SK-N-SH treated with all-trans-retinoic acid at 6 μM for 48 hours (cell line): Measurements from ENCODE around the gene FOXB1.

Source experiments
- ATAC-seq: fragments of 200-7000 bp; cut with Tn5 transposase; 3 replicates; pipeline ENCODE4 v1.9.1; 2020; ENCODE audit warnings: mild to moderate bottlenecking, moderate library complexity
- ARNTL ChIP-seq: fragments of 450-650 bp; formaldehyde crosslinking; IDR thresholded peaks from 2 replicates; pipeline ENCODE4 v1.5.0; 2020; ENCODE audit warnings: low read depth, mild to moderate bottlenecking, moderate library complexity, borderline replicate concordance
- BACH2 ChIP-seq: fragments of 250-450 bp; sonication (Bioruptor Pico); IDR thresholded peaks from 2 replicates; pipeline ENCODE4 v1.9.0; 2021; ENCODE audit warnings: mild to moderate bottlenecking, borderline replicate concordance
- CSDC2 ChIP-seq: fragments of 250-450 bp; sonication (Bioruptor Pico); IDR thresholded peaks from 2 replicates; pipeline ENCODE4 v1.5.0; 2020; ENCODE audit warnings: mild to moderate bottlenecking, moderate library complexity
- ESRRG ChIP-seq: fragments of 250-450 bp; sonication (Bioruptor Pico); IDR thresholded peaks from 2 replicates; pipeline ENCODE4 v1.6.1; 2021; ENCODE audit warnings: mild to moderate bottlenecking
- ISL1 ChIP-seq: fragments of 250-450 bp; sonication (Bioruptor Pico); IDR thresholded peaks from 2 replicates; pipeline ENCODE4 v2.1.2; 2022; ENCODE audit warnings: mild to moderate bottlenecking, moderate library complexity
- OSR1 ChIP-seq: fragments of 250-450 bp; sonication (Bioruptor Pico); IDR thresholded peaks from 2 replicates; pipeline ENCODE4 v1.8.0; 2022; ENCODE audit warnings: moderate library complexity, mild to moderate bottlenecking, inconsistent platforms
- PPARA ChIP-seq: fragments of 250-450 bp; sonication (Bioruptor Pico); IDR thresholded peaks from 2 replicates; pipeline ENCODE4 v1.5.0; 2020; ENCODE audit warnings: mild to moderate bottlenecking, borderline replicate concordance
- RARB ChIP-seq: fragments of 250-450 bp; sonication (Bioruptor Pico); IDR thresholded peaks from 2 replicates; pipeline ENCODE4 v1.8.0; 2021; ENCODE audit warnings: mild to moderate bottlenecking, moderate library complexity
- SNAI2 ChIP-seq: fragments of 250-450 bp; sonication (Bioruptor Pico); IDR thresholded peaks from 2 replicates; pipeline ENCODE4 v1.5.0; 2020; ENCODE audit warnings: mild to moderate bottlenecking, moderate library complexity
- TCF4 ChIP-seq: fragments of 250-450 bp; sonication (Bioruptor Pico); IDR thresholded peaks from 2 replicates; pipeline ENCODE4 v1.8.0; 2021; ENCODE audit warnings: mild to moderate bottlenecking, moderate library complexity, borderline replicate concordance
- TOX ChIP-seq: fragments of 250-450 bp; sonication (Bioruptor Pico); IDR thresholded peaks from 2 replicates; pipeline ENCODE4 v1.8.0; 2021; ENCODE audit warnings: mild to moderate bottlenecking, moderate library complexity, borderline replicate concordance
- ZC3H10 ChIP-seq: fragments of 250-450 bp; sonication (Bioruptor Pico); IDR thresholded peaks from 2 replicates; pipeline ENCODE4 v1.5.1; 2021; ENCODE audit warnings: mild to moderate bottlenecking, moderate library complexity
- ZFP3 ChIP-seq: fragments of 250-450 bp; sonication (Bioruptor Pico); IDR thresholded peaks from 2 replicates; pipeline ENCODE4 v1.5.0; 2020; ENCODE audit warnings: mild to moderate bottlenecking, moderate library complexity
- ZNF70 ChIP-seq: fragments of 450-650 bp; formaldehyde crosslinking; IDR thresholded peaks from 2 replicates; pipeline ENCODE4 v1.5.0; 2020; ENCODE audit warnings: mild to moderate bottlenecking, moderate library complexity
- TF ChIP-seq, protein P1 (sequence below): fragments of 250-450 bp; sonication (Bioruptor Pico); IDR thresholded peaks from 2 replicates; pipeline ENCODE4 v1.5.1; 2021; ENCODE audit warnings: mild to moderate bottlenecking, moderate library complexity
- TF ChIP-seq, protein P2 (sequence below): fragments of 250-450 bp; sonication (Bioruptor Pico); IDR thresholded peaks from 2 replicates; pipeline ENCODE4 v1.5.1; 2020; ENCODE audit warnings: low read depth, mild to moderate bottlenecking, moderate library complexity
- TF ChIP-seq, protein P3 (sequence below): fragments of 250-450 bp; sonication (Bioruptor Pico); IDR thresholded peaks from 2 replicates; pipeline ENCODE4 v1.8.0; 2020; ENCODE audit warnings: mild to moderate bottlenecking, moderate library complexity, borderline replicate concordance
- TF ChIP-seq, protein P4 (sequence below): fragments of 250-450 bp; sonication (Bioruptor Pico); IDR thresholded peaks from 2 replicates; pipeline ENCODE4 v1.5.0; 2020; ENCODE audit warnings: mild to moderate bottlenecking, moderate library complexity

FOXB1 gene

DNA sequence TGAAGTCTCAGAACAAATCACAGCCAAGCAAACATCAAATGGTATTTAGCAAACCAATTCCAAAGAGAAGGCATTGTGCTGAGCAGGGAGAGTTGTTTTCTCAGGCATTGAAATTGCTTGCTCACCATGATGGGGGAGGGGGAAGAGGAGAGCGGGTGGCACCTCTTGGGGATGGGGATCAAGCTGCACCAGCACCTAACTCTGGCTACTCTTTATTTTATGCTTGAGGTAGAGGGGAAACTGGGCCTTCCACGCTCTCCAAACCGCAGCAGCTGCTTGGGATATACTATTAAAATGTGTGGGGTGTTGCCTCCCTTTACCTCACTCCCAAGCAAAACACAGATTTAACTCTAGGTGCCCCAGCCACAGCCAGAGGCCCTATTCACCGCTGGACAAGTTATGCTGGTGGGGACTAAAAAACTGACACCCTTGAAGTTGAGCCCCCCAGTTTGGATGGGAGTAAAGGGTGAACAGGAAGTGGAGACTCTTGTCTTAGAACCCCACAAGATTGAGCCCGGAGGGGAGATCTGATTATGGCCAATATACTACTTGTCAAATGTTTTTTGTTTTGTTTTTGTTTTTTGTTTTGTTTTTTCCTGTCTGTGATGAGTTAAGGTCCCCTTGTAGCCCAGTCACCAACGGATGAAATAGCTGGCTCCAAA is 5.0 kb upstream of the FOXB1 start:
- ATAC-seq = no peak
- TF ChIP-seq, protein P1, sequence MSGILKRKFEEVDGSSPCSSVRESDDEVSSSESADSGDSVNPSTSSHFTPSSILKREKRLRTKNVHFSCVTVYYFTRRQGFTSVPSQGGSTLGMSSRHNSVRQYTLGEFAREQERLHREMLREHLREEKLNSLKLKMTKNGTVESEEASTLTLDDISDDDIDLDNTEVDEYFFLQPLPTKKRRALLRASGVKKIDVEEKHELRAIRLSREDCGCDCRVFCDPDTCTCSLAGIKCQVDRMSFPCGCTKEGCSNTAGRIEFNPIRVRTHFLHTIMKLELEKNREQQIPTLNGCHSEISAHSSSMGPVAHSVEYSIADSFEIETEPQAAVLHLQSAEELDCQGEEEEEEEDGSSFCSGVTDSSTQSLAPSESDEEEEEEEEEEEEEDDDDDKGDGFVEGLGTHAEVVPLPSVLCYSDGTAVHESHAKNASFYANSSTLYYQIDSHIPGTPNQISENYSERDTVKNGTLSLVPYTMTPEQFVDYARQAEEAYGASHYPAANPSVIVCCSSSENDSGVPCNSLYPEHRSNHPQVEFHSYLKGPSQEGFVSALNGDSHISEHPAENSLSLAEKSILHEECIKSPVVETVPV (CRISPR knock-in tag) = no peak
- TF ChIP-seq ARNTL (CRISPR knock-in tag) = no peak
- no peak for TF ChIP-seq RARB (CRISPR knock-in tag)
- no peak for TF ChIP-seq ESRRG
- no peak for TF ChIP-seq SNAI2 (CRISPR knock-in tag)
- no peak for TF ChIP-seq TCF4 (CRISPR knock-in tag)
- TF ChIP-seq OSR1 (CRISPR knock-in tag) = no peak
- TF ChIP-seq ZFP3 (CRISPR knock-in tag) = no peak
- no peak for TF ChIP-seq TOX (CRISPR knock-in tag)
- TF ChIP-seq, protein P2, sequence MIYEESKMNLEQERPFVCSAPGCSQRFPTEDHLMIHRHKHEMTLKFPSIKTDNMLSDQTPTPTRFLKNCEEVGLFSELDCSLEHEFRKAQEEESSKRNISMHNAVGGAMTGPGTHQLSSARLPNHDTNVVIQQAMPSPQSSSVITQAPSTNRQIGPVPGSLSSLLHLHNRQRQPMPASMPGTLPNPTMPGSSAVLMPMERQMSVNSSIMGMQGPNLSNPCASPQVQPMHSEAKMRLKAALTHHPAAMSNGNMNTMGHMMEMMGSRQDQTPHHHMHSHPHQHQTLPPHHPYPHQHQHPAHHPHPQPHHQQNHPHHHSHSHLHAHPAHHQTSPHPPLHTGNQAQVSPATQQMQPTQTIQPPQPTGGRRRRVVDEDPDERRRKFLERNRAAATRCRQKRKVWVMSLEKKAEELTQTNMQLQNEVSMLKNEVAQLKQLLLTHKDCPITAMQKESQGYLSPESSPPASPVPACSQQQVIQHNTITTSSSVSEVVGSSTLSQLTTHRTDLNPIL = no peak
- TF ChIP-seq ZNF70 (CRISPR knock-in tag) = no peak
- TF ChIP-seq, protein P3, sequence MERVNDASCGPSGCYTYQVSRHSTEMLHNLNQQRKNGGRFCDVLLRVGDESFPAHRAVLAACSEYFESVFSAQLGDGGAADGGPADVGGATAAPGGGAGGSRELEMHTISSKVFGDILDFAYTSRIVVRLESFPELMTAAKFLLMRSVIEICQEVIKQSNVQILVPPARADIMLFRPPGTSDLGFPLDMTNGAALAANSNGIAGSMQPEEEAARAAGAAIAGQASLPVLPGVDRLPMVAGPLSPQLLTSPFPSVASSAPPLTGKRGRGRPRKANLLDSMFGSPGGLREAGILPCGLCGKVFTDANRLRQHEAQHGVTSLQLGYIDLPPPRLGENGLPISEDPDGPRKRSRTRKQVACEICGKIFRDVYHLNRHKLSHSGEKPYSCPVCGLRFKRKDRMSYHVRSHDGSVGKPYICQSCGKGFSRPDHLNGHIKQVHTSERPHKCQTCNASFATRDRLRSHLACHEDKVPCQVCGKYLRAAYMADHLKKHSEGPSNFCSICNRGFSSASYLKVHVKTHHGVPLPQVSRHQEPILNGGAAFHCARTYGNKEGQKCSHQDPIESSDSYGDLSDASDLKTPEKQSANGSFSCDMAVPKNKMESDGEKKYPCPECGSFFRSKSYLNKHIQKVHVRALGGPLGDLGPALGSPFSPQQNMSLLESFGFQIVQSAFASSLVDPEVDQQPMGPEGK = no peak
- TF ChIP-seq CSDC2 = no peak
- TF ChIP-seq PPARA = no peak
- TF ChIP-seq ZC3H10 = no peak
- TF ChIP-seq, protein P4, sequence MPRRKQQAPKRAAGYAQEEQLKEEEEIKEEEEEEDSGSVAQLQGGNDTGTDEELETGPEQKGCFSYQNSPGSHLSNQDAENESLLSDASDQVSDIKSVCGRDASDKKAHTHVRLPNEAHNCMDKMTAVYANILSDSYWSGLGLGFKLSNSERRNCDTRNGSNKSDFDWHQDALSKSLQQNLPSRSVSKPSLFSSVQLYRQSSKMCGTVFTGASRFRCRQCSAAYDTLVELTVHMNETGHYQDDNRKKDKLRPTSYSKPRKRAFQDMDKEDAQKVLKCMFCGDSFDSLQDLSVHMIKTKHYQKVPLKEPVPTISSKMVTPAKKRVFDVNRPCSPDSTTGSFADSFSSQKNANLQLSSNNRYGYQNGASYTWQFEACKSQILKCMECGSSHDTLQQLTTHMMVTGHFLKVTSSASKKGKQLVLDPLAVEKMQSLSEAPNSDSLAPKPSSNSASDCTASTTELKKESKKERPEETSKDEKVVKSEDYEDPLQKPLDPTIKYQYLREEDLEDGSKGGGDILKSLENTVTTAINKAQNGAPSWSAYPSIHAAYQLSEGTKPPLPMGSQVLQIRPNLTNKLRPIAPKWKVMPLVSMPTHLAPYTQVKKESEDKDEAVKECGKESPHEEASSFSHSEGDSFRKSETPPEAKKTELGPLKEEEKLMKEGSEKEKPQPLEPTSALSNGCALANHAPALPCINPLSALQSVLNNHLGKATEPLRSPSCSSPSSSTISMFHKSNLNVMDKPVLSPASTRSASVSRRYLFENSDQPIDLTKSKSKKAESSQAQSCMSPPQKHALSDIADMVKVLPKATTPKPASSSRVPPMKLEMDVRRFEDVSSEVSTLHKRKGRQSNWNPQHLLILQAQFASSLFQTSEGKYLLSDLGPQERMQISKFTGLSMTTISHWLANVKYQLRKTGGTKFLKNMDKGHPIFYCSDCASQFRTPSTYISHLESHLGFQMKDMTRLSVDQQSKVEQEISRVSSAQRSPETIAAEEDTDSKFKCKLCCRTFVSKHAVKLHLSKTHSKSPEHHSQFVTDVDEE (CRISPR knock-in tag) = no peak
- TF ChIP-seq, all 23 proteins: peak for 0

DNA sequence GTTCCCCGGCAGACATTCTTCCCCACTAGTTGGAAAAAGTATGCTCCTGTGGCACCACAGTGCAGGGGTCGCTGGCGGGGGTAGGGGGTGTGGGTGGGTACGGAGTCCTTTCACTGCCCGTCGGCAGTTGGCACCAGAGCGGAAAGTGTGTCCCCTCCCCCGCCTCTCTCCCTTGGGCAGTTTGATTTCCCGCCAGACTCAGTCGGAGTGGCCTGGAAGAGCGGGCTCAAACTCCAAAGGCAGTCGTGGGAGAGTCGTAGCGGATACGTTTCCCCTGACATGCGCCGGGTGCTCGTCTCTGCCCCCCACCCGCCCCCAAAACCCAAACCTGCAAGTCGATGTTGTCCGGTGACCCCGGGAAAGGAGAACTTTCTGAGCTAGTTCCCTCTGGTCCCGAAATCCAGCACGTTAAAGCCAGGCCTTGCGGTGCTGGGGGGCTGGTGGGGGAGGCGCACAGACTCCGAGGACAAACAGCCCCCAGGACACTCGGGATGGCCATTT is 4.4 kb upstream of the FOXB1 start:
- ATAC-seq = no peak
- TF ChIP-seq, protein P2 = no peak
- TF ChIP-seq CSDC2 (no peak), ISL1 (CRISPR knock-in tag) (no peak), TOX (CRISPR knock-in tag) (no peak), OSR1 (CRISPR knock-in tag) (no peak), TCF4 (CRISPR knock-in tag) (no peak), BACH2 (CRISPR knock-in tag) (no peak), ZNF70 (CRISPR knock-in tag) (no peak)
- TF ChIP-seq, protein P1 (CRISPR knock-in tag) = no peak
- TF ChIP-seq, protein P4 (CRISPR knock-in tag) = no peak
